NCI-H1105 treated with DMSO at 0.1 percent for 48 hours (cell line): Measurements from ENCODE around the gene SVOPL.
A peak's percentile ranks its signal among the peaks of the same experiment; 100 is the strongest.
"Not testable (repeated sequence)": the region's sequence is repeated elsewhere in the genome, so short reads cannot be mapped to it uniquely, and the experiment has no call there.

Experiments
- DNase-seq: peaks from one replicate; lab custom pipeline; 2025; lab: John Stamatoyannopoulos, UW

SVOPL gene

GRCh38 chr7:138699661-138700060, 1.5 kb downstream of the SVOPL start:
- no peak for DNase-seq

- no peak for DNase-seq
Observed at GRCh38 chr7:138698281-138698680, 2.9 kb downstream of the SVOPL start.

- DNase-seq, result no peak
Observed at GRCh38 chr7:138697535-138698182, 3.5 kb downstream of the SVOPL start.

GRCh38 chr7:138695776-138696175, 5.4 kb downstream of the SVOPL start:
- not testable (repeated sequence) for DNase-seq

GRCh38 chr7:138695106-138695505, 6.1 kb downstream of the SVOPL start:
- no peak for DNase-seq

GRCh38 chr7:138691178-138691577, 10.0 kb downstream of the SVOPL start:
- DNase-seq, result no peak

- DNase-seq, result no peak
Observed at GRCh38 chr7:138690495-138690894, 10.7 kb downstream of the SVOPL start.

GRCh38 chr7:138688037-138688436, 13.1 kb downstream of the SVOPL start:
- DNase-seq, result not testable (repeated sequence)

- DNase-seq, result no peak
Observed at GRCh38 chr7:138684340-138684739, 16.8 kb downstream of the SVOPL start.

- no peak for DNase-seq
Observed at GRCh38 chr7:138679793-138680192, 21.4 kb downstream of the SVOPL start.

GRCh38 chr7:138670594-138670993, 30.6 kb downstream of the SVOPL start:
- no peak for DNase-seq

- no peak for DNase-seq
Observed at GRCh38 chr7:138669364-138669763, 31.8 kb downstream of the SVOPL start.

GRCh38 chr7:138668946-138669345, 32.2 kb downstream of the SVOPL start:
- no peak for DNase-seq

- DNase-seq, result no peak
Observed at GRCh38 chr7:138668229-138668596, 32.9 kb downstream of the SVOPL start.

- no peak for DNase-seq
Observed at GRCh38 chr7:138667535-138668228, 33.5 kb downstream of the SVOPL start.

GRCh38 chr7:138666385-138666784, 34.8 kb downstream of the SVOPL start:
- DNase-seq, result no peak

GRCh38 chr7:138665669-138666140, 35.5 kb downstream of the SVOPL start:
- no peak for DNase-seq

GRCh38 chr7:138665249-138665648, 35.9 kb downstream of the SVOPL start:
- no peak for DNase-seq

- peak; percentile 19 for DNase-seq
Observed at GRCh38 chr7:138663725-138664710, 37.1 kb downstream of the SVOPL start.

- no peak for DNase-seq
Observed at GRCh38 chr7:138662991-138663320, 38.2 kb downstream of the SVOPL start.

GRCh38 chr7:138662076-138662990, 38.8 kb downstream of the SVOPL start:
- DNase-seq, result no peak
